Measurements from ENCODE around the gene IRF9. TPM values are rescaled to one million over a fixed set of nuclear protein-coding genes. Genes with fewer than 3 reads are reported as not detected.

Gene IRF9
- total RNA-seq, 2 experiments from 2014 or later, result 35.1 to 39.1 TPM

DNA sequence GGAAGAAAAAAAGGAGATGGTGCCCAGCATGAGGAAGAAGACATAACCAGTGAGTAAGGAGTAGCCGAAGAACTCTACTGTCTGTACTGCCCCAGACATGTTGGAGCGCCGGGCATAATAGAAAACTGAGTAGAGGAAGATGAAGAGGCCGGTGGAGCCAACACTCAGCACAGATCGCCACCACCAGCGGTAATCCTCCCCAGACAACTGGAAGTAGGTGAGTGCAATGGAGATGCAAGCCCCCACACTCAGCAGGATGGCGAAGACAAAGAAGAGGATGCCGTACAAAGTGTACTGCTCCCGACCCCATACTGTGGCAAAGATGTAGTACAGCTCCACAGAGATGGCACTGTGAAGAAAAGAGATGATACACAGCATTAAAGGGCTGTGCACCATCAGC lies 28.4 kb downstream of the IRF9 start:
- Histone ChIP-seq H3K4me1 (ENCODE audit: insufficient read depth, low read length, poor library complexity, severe bottlenecking) (peaks cover 22% of the 10 kb centered on the region), H3K79me2 (ENCODE audit: insufficient read depth, low read depth, low read length) (peaks cover 13% of the 10 kb centered on the region; the same call in 1 of the 2 replicates), H3K27ac (ENCODE audit: low read depth, low read length, poor library complexity, severe bottlenecking) (peak overlapping the region; percentile 26), H2AFZ (ENCODE audit: low read length) (peak overlapping the region; percentile 19; the same call in 1 of the 2 replicates), H4K20me1 (ENCODE audit: insufficient read depth, low read length) (no peaks in the 10 kb centered on the region), H3K36me3 (ENCODE audit: insufficient read depth, low read length) (peaks cover 55% of the 10 kb centered on the region), H3K9me2 (ENCODE audit: insufficient read depth, low read length) (no peaks in the 10 kb centered on the region), H3K4me3 (ENCODE audit: low read depth, low read length, poor library complexity, severe bottlenecking) (peak overlapping the region; percentile 85), H3K4me2 (ENCODE audit: low read length) (peak overlapping the region; percentile 93), H3K9me3 (ENCODE audit: low read length) (no peaks in the 10 kb centered on the region)
- intact Hi-C loops (cut with micrococcal nuclease; ENCODE audit: unreplicated experiment), result loop anchor here (2.0 kb wide), 3 partner anchors 29 to 53 kb away; partner anchors contain the start of genes EMC9, IRF9 and TINF2
- ChIA-PET CTCF (ENCODE audit: unreplicated experiment) (no interaction called here), POLR2A (interaction anchor here (1.5 kb wide), 1 partner anchor 28 kb away, joined by 5 read pairs; the partner anchor contains the start of gene IRF9)
- TF ChIP-seq, protein P1, sequence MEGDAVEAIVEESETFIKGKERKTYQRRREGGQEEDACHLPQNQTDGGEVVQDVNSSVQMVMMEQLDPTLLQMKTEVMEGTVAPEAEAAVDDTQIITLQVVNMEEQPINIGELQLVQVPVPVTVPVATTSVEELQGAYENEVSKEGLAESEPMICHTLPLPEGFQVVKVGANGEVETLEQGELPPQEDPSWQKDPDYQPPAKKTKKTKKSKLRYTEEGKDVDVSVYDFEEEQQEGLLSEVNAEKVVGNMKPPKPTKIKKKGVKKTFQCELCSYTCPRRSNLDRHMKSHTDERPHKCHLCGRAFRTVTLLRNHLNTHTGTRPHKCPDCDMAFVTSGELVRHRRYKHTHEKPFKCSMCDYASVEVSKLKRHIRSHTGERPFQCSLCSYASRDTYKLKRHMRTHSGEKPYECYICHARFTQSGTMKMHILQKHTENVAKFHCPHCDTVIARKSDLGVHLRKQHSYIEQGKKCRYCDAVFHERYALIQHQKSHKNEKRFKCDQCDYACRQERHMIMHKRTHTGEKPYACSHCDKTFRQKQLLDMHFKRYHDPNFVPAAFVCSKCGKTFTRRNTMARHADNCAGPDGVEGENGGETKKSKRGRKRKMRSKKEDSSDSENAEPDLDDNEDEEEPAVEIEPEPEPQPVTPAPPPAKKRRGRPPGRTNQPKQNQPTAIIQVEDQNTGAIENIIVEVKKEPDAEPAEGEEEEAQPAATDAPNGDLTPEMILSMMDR (conservative IDR thresholded peaks at IDR 0.05; ENCODE audit: low read length), result no peak
- no peak for TF ChIP-seq EZH2phosphoT487 (IDR thresholded peaks at IDR 0.05; ENCODE audit: borderline replicate concordance, low read depth, low read length)
- DNase-seq (ENCODE audit: low spot score), result no peak
- BruUV-seq (replicated peaks), result no TSS peak

DNA sequence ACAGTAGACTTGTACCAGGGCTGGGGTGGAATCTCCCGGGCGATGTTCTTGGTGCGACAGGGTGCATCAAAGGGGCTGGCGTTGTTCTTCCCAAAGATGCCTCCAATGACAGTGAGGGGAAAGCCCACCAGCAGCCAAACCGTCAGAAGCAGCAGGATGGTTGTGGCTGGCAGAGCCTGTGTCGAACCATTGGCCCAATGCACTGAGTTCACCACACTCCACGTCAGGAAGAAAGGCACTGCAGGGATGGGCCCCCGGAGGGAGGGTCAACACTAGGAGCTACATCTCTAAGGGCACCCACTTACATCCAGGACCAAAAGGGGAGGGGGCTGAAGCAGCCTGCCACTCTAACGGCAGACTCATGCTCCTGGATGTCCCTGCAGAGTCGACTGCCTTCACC lies 29.4 kb downstream of the IRF9 start:
- Histone ChIP-seq H4K20me1 (ENCODE audit: insufficient read depth, low read length) (no peaks in the 10 kb centered on the region), H3K36me3 (ENCODE audit: insufficient read depth, low read length) (peaks cover 45% of the 10 kb centered on the region), H3K27ac (ENCODE audit: low read depth, low read length, poor library complexity, severe bottlenecking) (no peak overlapping the region), H3K4me2 (ENCODE audit: low read length) (no peak overlapping the region), H3K9me2 (ENCODE audit: insufficient read depth, low read length) (no peaks in the 10 kb centered on the region), H3K79me2 (ENCODE audit: insufficient read depth, low read depth, low read length) (peaks cover 16% of the 10 kb centered on the region; the same call in 1 of the 2 replicates), H3K9me3 (ENCODE audit: low read length) (no peaks in the 10 kb centered on the region), H2AFZ (ENCODE audit: low read length) (no peak overlapping the region), H3K4me3 (ENCODE audit: low read depth, low read length, poor library complexity, severe bottlenecking) (no peak overlapping the region), H3K4me1 (ENCODE audit: insufficient read depth, low read length, poor library complexity, severe bottlenecking) (peaks cover 29% of the 10 kb centered on the region)
- no peak for DNase-seq (ENCODE audit: low spot score)
- TF ChIP-seq, protein P1 (conservative IDR thresholded peaks at IDR 0.05; ENCODE audit: low read length), result no peak
- no peak for TF ChIP-seq EZH2phosphoT487 (IDR thresholded peaks at IDR 0.05; ENCODE audit: borderline replicate concordance, low read depth, low read length)
- CTCF ChIA-PET (ENCODE audit: unreplicated experiment), result no interaction called here
- POLR2A ChIA-PET, result interaction anchor here (1.5 kb wide), 1 partner anchor 29 kb away, joined by 5 read pairs; the partner anchor contains the start of gene IRF9
- intact Hi-C loops (cut with micrococcal nuclease; ENCODE audit: unreplicated experiment), result no loop called here
- BruUV-seq (replicated peaks), result no TSS peak

DNA sequence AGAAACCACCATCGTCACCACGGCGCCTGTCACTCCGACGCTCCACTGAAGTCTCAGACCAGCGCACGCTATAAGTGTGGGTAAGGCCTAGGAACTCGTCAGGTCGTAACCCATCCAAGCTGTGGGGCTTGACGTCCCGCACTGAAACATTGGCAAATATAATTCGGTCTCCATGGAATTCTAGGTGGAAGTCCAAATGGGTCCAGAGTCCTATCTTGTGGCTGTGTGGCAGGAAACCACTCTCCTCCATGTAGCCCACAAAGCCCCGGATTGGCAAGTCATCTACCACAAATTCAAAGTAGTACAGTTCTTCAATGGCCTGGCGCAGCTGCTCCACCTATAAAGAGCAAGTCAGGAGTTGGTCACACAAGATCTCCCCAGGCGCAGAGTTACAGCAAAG lies 31.9 kb downstream of the IRF9 start:
- no peak overlapping the region for H3K4me2 ChIP-seq (ENCODE audit: low read length)
- H3K9me2 ChIP-seq (ENCODE audit: insufficient read depth, low read length), result no peaks in the 10 kb centered on the region
- CTCF ChIA-PET (ENCODE audit: unreplicated experiment), result no interaction called here
- BruUV-seq (replicated peaks), result no TSS peak
- peaks cover 16% of the 10 kb centered on the region; the same call in 1 of the 2 replicates for H3K79me2 ChIP-seq (ENCODE audit: insufficient read depth, low read depth, low read length)
- POLR2A ChIA-PET, result no interaction called here
- H2AFZ ChIP-seq (ENCODE audit: low read length), result no peak overlapping the region
- no peak overlapping the region for H3K4me3 ChIP-seq (ENCODE audit: low read depth, low read length, poor library complexity, severe bottlenecking)
- no peak for DNase-seq (ENCODE audit: low spot score)
- H3K9me3 ChIP-seq (ENCODE audit: low read length), result no peaks in the 10 kb centered on the region
- no peaks in the 10 kb centered on the region for H4K20me1 ChIP-seq (ENCODE audit: insufficient read depth, low read length)
- H3K4me1 ChIP-seq (ENCODE audit: insufficient read depth, low read length, poor library complexity, severe bottlenecking), result peaks cover 35% of the 10 kb centered on the region
- peaks cover 26% of the 10 kb centered on the region for H3K36me3 ChIP-seq (ENCODE audit: insufficient read depth, low read length)
- intact Hi-C loops (cut with micrococcal nuclease; ENCODE audit: unreplicated experiment), result no loop called here
- no peak overlapping the region for H3K27ac ChIP-seq (ENCODE audit: low read depth, low read length, poor library complexity, severe bottlenecking)
- TF ChIP-seq, protein P1 (conservative IDR thresholded peaks at IDR 0.05; ENCODE audit: low read length), result no peak
- no peak for TF ChIP-seq EZH2phosphoT487 (IDR thresholded peaks at IDR 0.05; ENCODE audit: borderline replicate concordance, low read depth, low read length)

All from OCI-LY7 (cell line).